Measurements from ENCODE around the gene TLX3.

- TF ChIP-seq EP300 (IDR thresholded peaks at IDR 0.05) (no peak), POLR2A (IDR thresholded peaks at IDR 0.05; ENCODE audit: low read depth) (no peak), CTCF (IDR thresholded peaks at IDR 0.05) (no peak), POLR2AphosphoS5 (IDR thresholded peaks at IDR 0.05) (no peak)
Measured at GRCh38 chr5:171270136-171270535, 38.9 kb upstream of the TLX3 start.

Data from esophagus muscularis mucosa (tissue), 4 donors.